ENCODE measurements around the gene IFNAR2. TPM values are rescaled to one million over a fixed set of nuclear protein-coding genes. Genes with fewer than 3 reads are reported as not detected.
"Not testable (repeated sequence)": the region's sequence is repeated elsewhere in the genome, so short reads cannot be mapped to it uniquely, and the experiment has no call there.

Gene IFNAR2
- total and polyA plus RNA-seq, 4 experiments from 2014 or later = 76.5 to 81.1 (median 77.8) TPM

- Mint-ChIP-seq H3K4me1 (peaks cover 67 to 92% (median 79%) of the 10 kb centered on the region in 4 donors), H3K4me3 (peak overlapping the region; percentile 61 to 77 (median 70)), H3K36me3 (peaks cover 19 to 39% of the 10 kb centered on the region in 2 donors), H3K27ac (peak overlapping the region; percentile 81 to 94 (median 92))
- POLR2A ChIA-PET (ENCODE audit: partially characterized antibody) = interaction anchor here (0.9 to 2.3 kb wide), 12 partner anchors 8 to 122 kb away, joined by 3 to 14 read pairs (median 5); partner anchors contain the start of genes IFNAR1 and IL10RB
- Histone ChIP-seq H3K4me3 (ENCODE audit: low read length in 2 of 2) (peak overlapping the region in 1 of 2 donors; percentile 40), H3K27ac (ENCODE audit: low read depth, low read length) (peak overlapping the region; percentile 60), H3K4me1 (ENCODE audit: insufficient read depth, low read length) (peaks cover 93% of the 10 kb centered on the region)
- CTCF ChIA-PET (ENCODE audit: partially characterized antibody) = interaction anchor here (0.7 to 4.6 kb wide), 7 partner anchors 21 to 122 kb away, joined by 3 to 25 read pairs (median 3); no protein-coding TSS in a partner anchor
- H3K36me3 ChIP-seq (ENCODE audit: insufficient read depth, low read length); DNase-seq; H3K27me3 Mint-ChIP-seq; H3K9me3 ChIP-seq (ENCODE audit: control insufficient read depth in 1 of 2, low read length in 2 of 2); H3K27me3 ChIP-seq (ENCODE audit: insufficient read depth, low read length); H3K9me3 Mint-ChIP-seq: not testable (repeated sequence)
- intact Hi-C loops (cut with micrococcal nuclease) = loop anchor here (2.0 kb wide), 1 partner anchor 41 kb away; no protein-coding TSS in a partner anchor
Measured at GRCh38 chr21:33239559-33240127, 9.9 kb downstream of the IFNAR2 start.

DNA sequence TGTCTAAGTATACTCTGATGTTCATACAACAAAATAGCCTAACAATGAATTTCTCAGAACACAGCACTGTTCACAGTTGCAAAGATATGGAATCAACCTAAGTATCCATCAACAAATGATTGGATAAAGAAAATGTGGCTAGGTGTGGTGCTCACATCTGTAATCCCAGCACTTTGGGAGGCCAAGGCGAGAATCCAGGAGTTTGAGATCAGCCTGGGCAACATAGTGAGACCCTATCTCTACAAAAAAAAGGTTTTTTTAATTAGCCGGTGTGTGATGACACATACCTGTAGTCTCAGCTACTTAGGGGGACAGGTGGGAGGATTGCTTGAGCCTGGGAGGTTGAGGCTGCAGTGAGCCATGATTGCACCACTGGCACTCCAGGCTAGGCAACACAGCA is 10.7 kb downstream of the IFNAR2 start:
- H3K4me3 ChIP-seq (ENCODE audit: low read length in 2 of 2) = no peak overlapping the region
- intact Hi-C loops (cut with micrococcal nuclease) = no loop called here
- peak overlapping the region in 5 of 7 donors; percentile 46 to 92 (median 88) for H3K27ac Mint-ChIP-seq
- no peaks in the 10 kb centered on the region for H3K9me3 ChIP-seq (ENCODE audit: control insufficient read depth in 1 of 2, low read length in 2 of 2)
- peaks cover 26 to 45% of the 10 kb centered on the region in 2 donors for H3K36me3 Mint-ChIP-seq
- no peaks in the 10 kb centered on the region for H3K27me3 Mint-ChIP-seq
- H3K27me3 ChIP-seq (ENCODE audit: insufficient read depth, low read length) = no peaks in the 10 kb centered on the region
- peak overlapping the region in 4 of 8 donors; percentile 14 to 74 (median 62) for H3K4me3 Mint-ChIP-seq
- H3K36me3 ChIP-seq (ENCODE audit: insufficient read depth, low read length) = peaks cover 7% of the 10 kb centered on the region
- H3K27ac ChIP-seq (ENCODE audit: low read depth, low read length) = peak overlapping the region; percentile 7
- peaks cover 71 to 92% (median 80%) of the 10 kb centered on the region in 4 donors for H3K4me1 Mint-ChIP-seq
- H3K4me1 ChIP-seq (ENCODE audit: insufficient read depth, low read length) = peaks cover 93% of the 10 kb centered on the region
- H3K9me3 Mint-ChIP-seq = no peaks in the 10 kb centered on the region
- DNase-seq = no peak
- CTCF ChIA-PET (ENCODE audit: partially characterized antibody) = interaction anchor here (1.6 to 4.6 kb wide), 3 partner anchors 9 to 121 kb away, joined by 5 to 25 read pairs (median 17); no protein-coding TSS in a partner anchor
- POLR2A ChIA-PET (ENCODE audit: partially characterized antibody) = interaction anchor here (1.0 to 4.2 kb wide), 4 partner anchors 7 to 121 kb away, joined by 4 to 19 read pairs (median 8); partner anchors contain the start of genes IFNAR1 and IFNAR2

- no peaks in the 10 kb centered on the region for H3K27me3 Mint-ChIP-seq
- H3K4me3 Mint-ChIP-seq = peak overlapping the region in 6 of 8 donors; percentile 25 to 78 (median 55)
- H3K4me1 Mint-ChIP-seq = peaks cover 72 to 91% (median 82%) of the 10 kb centered on the region in 4 donors
- ChIA-PET POLR2A (ENCODE audit: partially characterized antibody) (interaction anchor here (1.3 to 4.2 kb wide), 5 partner anchors 11 to 120 kb away, joined by 4 to 19 read pairs (median 7); partner anchors contain the start of genes IFNAR2 and IL10RB), CTCF (ENCODE audit: partially characterized antibody) (interaction anchor here (1.5 to 1.6 kb wide), 2 partner anchors 11 to 15 kb away, joined by 4 to 5 read pairs; no protein-coding TSS in a partner anchor)
- Histone ChIP-seq H3K36me3 (ENCODE audit: insufficient read depth, low read length) (peaks cover 19% of the 10 kb centered on the region), H3K27me3 (ENCODE audit: insufficient read depth, low read length) (no peaks in the 10 kb centered on the region), H3K9me3 (ENCODE audit: control insufficient read depth in 1 of 2, low read length in 2 of 2) (no peaks in the 10 kb centered on the region), H3K4me1 (ENCODE audit: insufficient read depth, low read length) (peaks cover 96% of the 10 kb centered on the region), H3K4me3 (ENCODE audit: low read length in 2 of 2) (no peak overlapping the region), H3K27ac (ENCODE audit: low read depth, low read length) (peak overlapping the region; percentile 2)
- peak overlapping the region; percentile 51 to 89 (median 77) for H3K27ac Mint-ChIP-seq
- no peak for DNase-seq
- intact Hi-C loops (cut with micrococcal nuclease) = no loop called here
- H3K36me3 Mint-ChIP-seq = peaks cover 39 to 58% of the 10 kb centered on the region in 2 donors
- H3K9me3 Mint-ChIP-seq = no peaks in the 10 kb centered on the region
Measured at GRCh38 chr21:33241846-33242245, 12.1 kb downstream of the IFNAR2 start.

DNA sequence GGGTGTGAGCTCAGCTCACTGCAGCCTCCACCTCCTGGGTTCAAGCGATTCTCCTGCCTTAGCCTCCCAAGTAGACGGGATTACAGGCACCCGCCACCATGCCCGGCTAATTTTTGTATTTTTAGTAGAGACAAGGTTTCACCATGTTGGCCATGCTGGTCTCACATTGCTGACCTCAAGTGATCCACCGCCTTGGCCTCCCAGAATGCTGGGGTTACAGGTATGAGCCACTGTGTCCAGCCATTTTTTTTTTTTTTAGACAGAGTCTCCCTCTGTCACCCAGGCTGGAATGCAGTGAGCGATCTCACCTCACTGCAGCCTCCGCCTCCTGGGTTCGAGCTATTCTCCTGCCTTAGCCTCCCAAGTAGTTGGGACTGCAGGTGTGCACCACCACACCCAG is 13.1 kb downstream of the IFNAR2 start:
- ChIA-PET CTCF (ENCODE audit: partially characterized antibody) (interaction anchor here (3.7 kb wide), 1 partner anchor 118 kb away, joined by 15 read pairs; no protein-coding TSS in a partner anchor), POLR2A (ENCODE audit: partially characterized antibody) (interaction anchor here (1.0 to 4.2 kb wide), 5 partner anchors 12 to 119 kb away, joined by 3 to 19 read pairs (median 6); partner anchors contain the start of genes IFNAR2 and IL10RB)
- Mint-ChIP-seq H3K27ac (peak overlapping the region in 5 of 7 donors; percentile 7 to 96 (median 74)), H3K4me3 (peak overlapping the region in 1 of 8 donors; percentile 89), H3K4me1 (peaks cover 71 to 91% (median 82%) of the 10 kb centered on the region in 4 donors), H3K36me3 (peaks cover 47 to 63% of the 10 kb centered on the region in 2 donors)
- Histone ChIP-seq H3K36me3 (ENCODE audit: insufficient read depth, low read length) (peaks cover 28% of the 10 kb centered on the region), H3K4me1 (ENCODE audit: insufficient read depth, low read length) (peaks cover 96% of the 10 kb centered on the region)
- DNase-seq; H3K9me3 Mint-ChIP-seq; intact Hi-C loops (cut with micrococcal nuclease); H3K9me3 ChIP-seq (ENCODE audit: control insufficient read depth in 1 of 2, low read length in 2 of 2); H3K27me3 Mint-ChIP-seq; H3K27me3 ChIP-seq (ENCODE audit: insufficient read depth, low read length); H3K4me3 ChIP-seq (ENCODE audit: low read length in 2 of 2); H3K27ac ChIP-seq (ENCODE audit: low read depth, low read length): not testable (repeated sequence)

- H3K4me1 ChIP-seq (ENCODE audit: insufficient read depth, low read length) = peaks cover 94% of the 10 kb centered on the region
- POLR2A ChIA-PET (ENCODE audit: partially characterized antibody) = interaction anchor here (1.3 to 4.2 kb wide), 5 partner anchors 10 to 117 kb away, joined by 4 to 19 read pairs (median 6); partner anchors contain the start of gene IFNAR2
- peak overlapping the region; percentile 87 to 96 (median 94) for H3K27ac Mint-ChIP-seq
- H3K9me3 ChIP-seq (ENCODE audit: control insufficient read depth in 1 of 2, low read length in 2 of 2) = no peaks in the 10 kb centered on the region
- intact Hi-C loops (cut with micrococcal nuclease) = loop anchor here (2.0 kb wide), 2 partner anchors 13 to 17 kb away; no protein-coding TSS in a partner anchor
- H3K27me3 ChIP-seq (ENCODE audit: insufficient read depth, low read length) = no peaks in the 10 kb centered on the region
- H3K36me3 Mint-ChIP-seq = peaks cover 56 to 69% of the 10 kb centered on the region in 2 donors
- peak overlapping the region in 1 of 2 donors; percentile 10 for H3K4me3 ChIP-seq (ENCODE audit: low read length in 2 of 2)
- peaks cover 63 to 90% (median 76%) of the 10 kb centered on the region in 4 donors for H3K4me1 Mint-ChIP-seq
- H3K9me3 Mint-ChIP-seq = no peaks in the 10 kb centered on the region
- peak overlapping the region; percentile 16 for H3K27ac ChIP-seq (ENCODE audit: low read depth, low read length)
- H3K36me3 ChIP-seq (ENCODE audit: insufficient read depth, low read length) = peaks cover 36% of the 10 kb centered on the region
- CTCF ChIA-PET (ENCODE audit: partially characterized antibody) = interaction anchor here (1.3 to 3.7 kb wide), 4 partner anchors 14 to 201 kb away, joined by 3 to 15 read pairs (median 6); partner anchors contain the start of gene IFNAR2
- peak overlapping the region; percentile 31 to 89 (median 78) for H3K4me3 Mint-ChIP-seq
- DNase-seq = no peak
- H3K27me3 Mint-ChIP-seq = no peaks in the 10 kb centered on the region
Measured at GRCh38 chr21:33244082-33244778, 14.5 kb downstream of the IFNAR2 start.

DNA sequence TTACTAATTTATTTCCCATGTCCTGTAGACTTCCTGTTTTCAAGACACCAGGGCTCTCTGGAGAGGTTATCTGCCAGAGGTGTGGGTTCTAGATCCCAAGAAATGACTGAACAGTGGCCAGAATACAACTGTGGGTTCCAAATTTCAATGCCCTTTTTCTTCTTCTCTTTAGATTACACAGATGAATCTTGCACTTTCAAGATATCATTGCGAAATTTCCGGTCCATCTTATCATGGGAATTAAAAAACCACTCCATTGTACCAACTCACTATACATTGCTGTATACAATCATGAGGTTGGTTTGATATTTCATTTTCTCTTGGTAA is 15.0 kb downstream of the IFNAR2 start:
- Histone ChIP-seq H3K9me3 (ENCODE audit: control insufficient read depth in 1 of 2, low read length in 2 of 2) (no peaks in the 10 kb centered on the region), H3K4me1 (ENCODE audit: insufficient read depth, low read length) (peaks cover 94% of the 10 kb centered on the region), H3K27ac (ENCODE audit: low read depth, low read length) (peak overlapping the region; percentile 16), H3K36me3 (ENCODE audit: insufficient read depth, low read length) (peaks cover 36% of the 10 kb centered on the region), H3K27me3 (ENCODE audit: insufficient read depth, low read length) (no peaks in the 10 kb centered on the region), H3K4me3 (ENCODE audit: low read length in 2 of 2) (peak overlapping the region in 1 of 2 donors; percentile 10)
- Mint-ChIP-seq H3K4me1 (peaks cover 64 to 91% (median 77%) of the 10 kb centered on the region in 4 donors), H3K4me3 (peak overlapping the region in 7 of 8 donors; percentile 51 to 89 (median 78)), H3K9me3 (no peaks in the 10 kb centered on the region), H3K36me3 (peaks cover 62 to 74% of the 10 kb centered on the region in 2 donors), H3K27me3 (no peaks in the 10 kb centered on the region), H3K27ac (peak overlapping the region; percentile 87 to 96 (median 94))
- ChIA-PET POLR2A (ENCODE audit: partially characterized antibody) (interaction anchor here (1.0 to 2.0 kb wide), 4 partner anchors 10 to 34 kb away, joined by 3 to 7 read pairs (median 4); no protein-coding TSS in a partner anchor), CTCF (ENCODE audit: partially characterized antibody) (interaction anchor here (0.9 to 3.7 kb wide), 7 partner anchors 12 to 201 kb away, joined by 3 to 15 read pairs (median 4); partner anchors contain the start of gene IFNAR2)
- no peak for DNase-seq
- intact Hi-C loops (cut with micrococcal nuclease) = loop anchor here (2.0 kb wide), 2 partner anchors 14 to 16 kb away; no protein-coding TSS in a partner anchor

Data from CD4-positive, alpha-beta memory T cell (primary cell).